ENCODE results near the gene ZNF681. TPM values are rescaled to one million over a fixed set of nuclear protein-coding genes. Genes with fewer than 3 reads are reported as not detected.
"Not testable (repeated sequence)": the region's sequence is repeated elsewhere in the genome, so short reads cannot be mapped to it uniquely, and the experiment has no call there.

ZNF681 gene
- total RNA-seq (2014; rRNA removed; shearing (Covaris generic)): under 0.01 TPM in 2 replicates

DNA sequence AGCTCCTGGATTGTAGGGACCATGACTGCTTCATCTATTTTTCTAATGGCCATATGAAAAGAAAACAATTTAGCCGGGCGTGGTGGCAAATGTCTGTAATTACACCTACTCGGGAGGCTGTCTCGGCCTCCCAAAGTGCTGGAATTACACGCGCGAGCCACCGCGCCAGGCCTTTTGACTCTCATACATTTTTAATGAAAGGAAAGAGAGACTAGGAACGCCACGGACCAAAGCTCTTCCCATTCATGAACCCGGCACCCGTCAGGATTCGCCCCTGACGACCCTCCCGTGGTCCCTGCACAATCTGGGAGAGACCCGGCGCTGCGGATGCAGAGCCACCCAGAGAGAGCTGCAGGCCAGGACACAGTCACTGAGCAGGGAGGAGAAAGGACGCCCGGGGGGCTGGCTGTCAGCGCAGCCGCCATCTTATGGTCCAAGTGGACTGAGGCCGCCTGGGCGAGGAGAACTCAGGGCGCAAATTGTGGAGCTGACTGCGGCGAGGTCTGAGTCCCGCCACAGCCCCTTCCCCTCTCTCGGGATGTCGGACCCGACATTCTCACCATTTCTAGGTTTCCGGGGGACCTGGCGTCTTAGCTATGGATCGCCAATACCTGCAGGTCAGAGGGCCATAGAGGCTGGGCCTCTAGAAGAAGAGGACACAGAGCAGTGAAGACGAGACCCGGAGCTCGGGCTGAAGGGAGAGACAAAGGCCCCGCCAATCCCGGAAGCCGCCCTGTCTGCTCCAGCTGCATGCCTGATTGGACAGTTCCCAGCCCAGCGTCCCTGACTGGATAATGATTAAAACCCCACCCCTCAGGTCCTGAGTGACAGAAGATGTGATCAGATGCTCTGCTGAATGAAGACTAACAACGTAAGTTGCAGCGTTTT is at the start of gene ZNF681:
ZNF681 (minus strand) TSS at position 705 of the 888 bp plus-strand sequence; CDS start at position 563, 142 bp downstream.
- DNase-seq (ENCODE audit: low spot score): no peak

DNA sequence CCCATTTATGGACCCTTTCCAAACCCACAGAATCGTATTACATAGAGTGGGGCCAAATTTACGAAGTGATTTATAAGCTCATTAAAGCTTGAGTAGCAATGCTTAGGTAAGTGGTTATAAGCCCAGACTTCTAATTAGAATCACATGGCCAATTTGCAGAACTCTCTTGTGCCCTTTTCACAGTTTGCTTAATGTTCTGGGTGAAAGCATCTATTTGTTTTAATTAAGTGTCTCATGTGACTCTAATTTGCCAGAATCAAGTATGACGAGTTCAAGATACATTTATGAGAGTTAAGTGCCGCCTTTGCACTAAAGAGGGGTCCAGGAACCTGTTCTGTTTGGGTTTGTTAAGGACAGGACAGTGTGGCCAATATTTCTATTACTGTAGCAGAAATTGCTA is 46.0 kb upstream of the ZNF681 start:
- no peak for DNase-seq (ENCODE audit: low spot score)

- DNase-seq (ENCODE audit: low spot score): no peak
Measured at GRCh38 chr19:23802290-23802689, 43.6 kb upstream of the ZNF681 start.

DNA sequence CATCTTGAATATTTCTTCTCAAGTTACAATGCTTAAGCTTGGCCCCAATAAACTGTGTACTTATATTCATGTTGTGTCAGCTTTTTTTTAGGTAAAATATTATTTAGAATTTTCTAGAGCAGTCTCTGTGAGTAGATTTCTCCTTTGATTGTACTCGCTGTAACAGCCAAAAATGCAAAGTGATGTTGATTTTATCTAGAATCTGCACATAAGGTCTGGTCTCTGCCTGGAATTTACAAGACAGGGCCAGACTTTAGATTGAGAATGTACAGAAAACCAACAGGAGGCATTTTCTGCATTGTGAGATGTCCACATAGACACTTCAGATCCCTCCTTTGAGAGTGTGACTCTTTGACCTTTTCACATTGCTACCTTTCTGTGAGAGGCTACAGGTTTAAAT is 43.1 kb upstream of the ZNF681 start:
- no peak for DNase-seq (ENCODE audit: low spot score)

DNA sequence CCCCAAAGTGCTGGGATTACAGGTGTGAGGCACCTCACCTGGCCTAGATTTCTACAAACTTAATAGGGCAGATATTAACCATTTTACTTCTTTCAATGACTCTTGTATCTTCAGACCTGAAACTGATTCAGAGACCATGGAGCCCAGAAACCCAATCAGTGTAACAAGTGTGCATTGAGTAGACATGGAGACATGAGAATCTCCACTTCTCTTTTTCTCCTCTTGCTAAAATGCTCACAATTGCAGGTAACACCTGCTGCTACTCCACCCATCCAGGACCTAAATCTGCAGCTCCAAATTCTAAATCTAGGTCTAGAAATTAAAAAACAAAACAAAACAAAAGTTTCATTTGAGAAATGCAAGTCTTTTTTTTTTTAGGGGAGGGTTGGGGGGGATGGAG is 42.2 kb upstream of the ZNF681 start:
- DNase-seq (ENCODE audit: low spot score): no peak

- no peak for DNase-seq (ENCODE audit: low spot score)
Measured at GRCh38 chr19:23800271-23800670, 41.6 kb upstream of the ZNF681 start.

- DNase-seq (ENCODE audit: low spot score): no peak
Measured at GRCh38 chr19:23799321-23799720, 40.6 kb upstream of the ZNF681 start.

DNA sequence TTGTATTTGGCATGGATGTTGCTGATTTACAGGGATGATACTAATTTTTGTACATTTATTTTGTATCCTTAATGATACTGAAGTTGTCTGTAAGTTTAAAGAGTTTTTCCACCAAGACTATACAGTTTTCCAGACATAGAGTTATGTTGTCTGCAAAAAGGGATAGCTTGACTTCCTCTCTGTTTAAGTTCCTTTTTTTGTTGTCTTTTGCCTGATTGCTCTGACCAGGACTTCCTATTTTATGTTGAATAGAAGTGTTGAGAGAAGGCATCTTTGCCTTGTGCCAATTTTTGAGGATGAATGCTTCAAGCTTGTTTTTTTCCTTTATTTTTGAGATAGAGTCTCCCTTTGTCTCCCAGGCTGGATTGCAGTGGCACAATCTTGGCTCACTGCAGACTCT is 36.8 kb upstream of the ZNF681 start:
- no peak for DNase-seq (ENCODE audit: low spot score)

GRCh38 chr19:23792784-23793183 is 34.1 kb upstream of the ZNF681 start:
- DNase-seq (ENCODE audit: low spot score): no peak

DNA sequence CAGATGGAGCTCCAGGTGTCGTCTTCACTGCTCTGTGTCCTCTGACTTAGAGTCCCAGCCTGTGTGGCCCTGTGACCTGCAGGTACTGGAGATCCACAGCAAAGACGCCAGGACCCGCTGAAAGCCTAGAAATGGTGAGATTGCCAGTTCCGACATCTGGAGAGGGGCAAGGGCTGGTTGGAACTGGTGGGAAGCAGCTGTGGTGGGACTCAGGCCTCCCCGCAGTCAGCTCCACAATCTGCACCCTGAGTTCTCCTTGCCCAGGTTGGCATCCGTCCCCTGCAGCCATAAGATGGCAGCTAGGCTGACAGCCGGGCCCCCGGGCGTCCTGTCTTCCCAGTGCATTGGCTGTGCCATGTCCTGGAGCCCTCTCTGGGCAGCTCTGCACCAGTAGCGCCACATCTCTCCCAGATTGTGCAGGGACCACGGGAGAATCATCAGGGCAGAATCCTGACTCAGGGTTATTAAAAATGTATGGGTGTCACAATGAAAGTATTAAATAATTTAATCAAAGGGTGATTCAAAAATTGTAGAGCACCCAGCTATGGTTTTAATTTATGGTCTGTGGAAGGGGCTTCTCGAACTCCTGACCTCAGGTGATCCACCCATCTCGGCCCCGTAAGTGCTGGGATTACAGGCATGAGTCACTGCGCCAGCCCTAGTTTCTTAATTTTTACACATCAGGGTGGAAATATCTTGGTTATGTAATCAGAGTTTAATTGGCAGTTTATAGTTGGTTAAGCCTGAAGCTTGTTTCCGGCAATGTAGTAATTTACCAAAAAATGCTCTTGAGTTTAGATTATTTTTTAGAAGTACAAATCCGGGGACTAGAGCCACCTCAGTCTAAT is 32.2 kb upstream of the ZNF681 start:
- no peak for DNase-seq (ENCODE audit: low spot score)

- no peak for DNase-seq (ENCODE audit: low spot score)
Measured at GRCh38 chr19:23789246-23789645, 30.6 kb upstream of the ZNF681 start.

DNA sequence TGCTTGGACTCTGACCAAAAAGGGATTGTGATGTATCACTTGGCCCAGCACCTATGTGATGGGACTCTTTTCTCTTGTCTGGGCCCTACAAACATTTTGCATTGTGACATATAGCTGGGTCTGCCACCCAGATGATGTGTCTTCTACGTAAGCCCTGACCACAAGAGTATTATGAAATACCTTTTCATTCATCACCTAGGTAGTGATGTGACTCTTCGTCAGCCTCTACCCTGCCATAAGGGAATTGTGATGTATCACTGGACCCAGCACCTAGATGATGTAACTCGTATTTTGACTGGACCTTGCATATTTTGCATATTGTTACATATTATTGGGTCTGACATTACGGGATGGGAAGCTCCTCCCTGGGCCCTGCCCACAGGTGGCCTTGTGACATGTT is 29.7 kb upstream of the ZNF681 start:
- no peak for DNase-seq (ENCODE audit: low spot score)

DNA sequence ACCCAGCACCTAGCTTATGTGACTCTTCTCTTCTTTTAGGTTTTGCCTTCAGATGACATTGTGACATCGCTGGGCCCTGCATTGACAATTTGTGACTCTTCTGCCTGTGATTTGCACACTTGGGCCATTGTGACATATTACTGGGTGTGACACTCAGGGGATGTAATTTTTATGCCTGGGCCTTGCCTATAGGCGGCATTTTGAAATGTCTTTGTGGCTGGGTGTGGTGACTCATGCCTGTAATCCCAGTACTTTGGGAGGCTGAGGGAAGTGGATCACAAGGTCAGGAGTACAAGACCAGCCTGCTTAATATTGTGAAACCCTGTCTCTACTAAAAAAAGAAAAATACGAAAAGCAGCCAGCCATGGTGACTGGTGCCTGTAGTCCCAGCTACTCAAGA is 28.4 kb upstream of the ZNF681 start:
- no peak for DNase-seq (ENCODE audit: low spot score)

DNA sequence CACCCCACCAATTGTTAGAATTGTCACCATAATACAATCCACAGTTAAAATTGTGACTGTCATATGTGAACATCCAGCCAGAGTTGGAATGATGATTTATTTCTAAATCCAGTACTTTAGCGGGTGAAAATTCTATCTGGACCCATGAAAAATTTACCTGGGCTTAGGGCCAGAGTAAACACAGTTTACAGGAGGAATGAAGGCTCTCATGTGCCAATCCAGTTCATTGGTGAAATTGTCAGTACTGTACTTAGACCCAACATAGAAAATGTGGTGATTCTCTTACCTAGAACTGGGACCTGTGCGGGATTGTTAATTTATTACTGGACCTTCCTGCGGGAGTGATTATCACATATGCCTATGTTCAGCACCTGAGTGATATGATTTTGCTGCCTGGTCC is 27.3 kb upstream of the ZNF681 start:
- DNase-seq (ENCODE audit: low spot score): no peak

DNA sequence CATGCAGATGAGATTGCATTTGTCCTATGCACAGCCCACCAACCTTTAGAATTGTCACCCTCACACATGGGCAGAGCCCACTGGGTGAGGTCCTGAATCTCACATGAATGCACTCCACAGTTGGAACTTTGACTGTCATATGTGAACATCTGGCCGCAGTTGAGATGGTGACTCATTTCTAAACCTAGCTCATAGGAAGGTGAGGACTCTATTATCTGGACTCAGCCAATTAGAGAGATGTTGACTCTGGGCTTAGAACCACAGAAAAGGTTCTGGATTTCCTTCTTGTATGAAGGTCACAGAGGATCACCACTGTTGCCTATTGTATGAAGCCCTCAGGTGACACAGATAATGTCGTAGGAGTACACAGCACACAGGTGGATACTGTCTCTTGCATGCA is 25.6 kb upstream of the ZNF681 start:
- no peak for DNase-seq (ENCODE audit: low spot score)

- DNase-seq (ENCODE audit: low spot score): no peak
Measured at GRCh38 chr19:23783636-23784035, 24.9 kb upstream of the ZNF681 start.

GRCh38 chr19:23779645-23780044 is 21.0 kb upstream of the ZNF681 start:
- no peak for DNase-seq (ENCODE audit: low spot score)

GRCh38 chr19:23778566-23778965 is 19.9 kb upstream of the ZNF681 start:
- DNase-seq (ENCODE audit: low spot score): no peak

GRCh38 chr19:23778036-23778435 is 19.3 kb upstream of the ZNF681 start:
- DNase-seq (ENCODE audit: low spot score): not testable (repeated sequence)

DNA sequence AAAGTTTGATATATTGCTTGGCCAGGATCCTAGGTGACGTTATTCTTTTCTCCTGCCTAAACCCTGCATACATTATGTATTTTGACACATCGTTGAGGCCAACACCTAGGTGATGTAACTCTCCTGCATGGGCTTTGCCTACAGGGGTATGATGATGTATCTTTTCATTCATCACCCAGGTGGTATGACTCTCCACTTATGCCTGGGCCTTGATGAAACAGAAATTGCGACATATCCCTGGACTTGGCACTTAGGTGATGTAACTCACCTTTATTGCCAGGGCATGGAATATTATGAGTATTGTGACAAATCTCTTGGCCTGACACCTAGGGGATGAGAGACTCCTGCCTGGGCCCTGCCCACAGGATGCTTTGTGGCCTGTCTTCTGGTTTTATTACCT is 18.5 kb upstream of the ZNF681 start:
- DNase-seq (ENCODE audit: low spot score): no peak

DNA sequence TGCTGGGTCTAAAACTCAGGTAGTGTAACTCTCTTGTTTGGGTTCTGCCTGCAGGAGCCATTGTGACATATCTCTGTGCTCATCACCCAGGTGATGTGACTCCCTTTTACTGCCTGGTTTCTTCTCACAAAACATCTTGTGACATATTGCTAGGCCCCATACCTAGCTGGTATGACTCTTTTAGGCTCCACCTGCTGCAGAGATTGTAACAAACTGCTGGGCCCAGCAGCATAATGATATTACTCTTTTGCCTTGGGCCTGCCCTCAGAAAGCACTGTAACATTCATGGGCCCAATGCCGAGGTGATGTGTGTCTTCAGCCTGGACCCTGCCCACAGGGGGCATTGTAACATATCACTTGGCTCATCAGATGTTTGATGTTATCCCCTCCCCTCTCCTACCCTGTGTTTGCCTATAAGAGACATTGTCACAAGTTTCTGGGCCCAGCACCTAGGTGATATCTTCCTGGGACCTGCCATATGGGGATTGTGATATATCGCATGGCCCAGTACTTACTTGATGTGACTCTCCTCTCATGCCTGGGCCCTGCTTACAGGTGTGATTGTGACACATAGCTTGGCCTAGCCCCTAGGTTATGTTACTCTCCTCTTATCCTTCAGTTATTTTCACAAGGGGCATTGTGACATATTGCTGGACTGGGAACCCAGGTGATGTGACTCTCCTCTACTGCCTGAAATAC is 18.0 kb upstream of the ZNF681 start:
- no peak for DNase-seq (ENCODE audit: low spot score)

GRCh38 chr19:23774524-23774971 is 15.9 kb upstream of the ZNF681 start:
- DNase-seq (ENCODE audit: low spot score): no peak
